H1 (cell line): ENCODE data around the gene CTH. TPM values are rescaled to one million over a fixed set of nuclear protein-coding genes. Genes with fewer than 3 reads are reported as not detected.

Source experiments
- CTCF ChIA-PET: fragments of 300-600 bp; sonication (Branson Sonifier 250); formaldehyde crosslinking; loops from one replicate; lab custom pipeline; 2021; ENCODE audit not compliant: partially characterized antibody; lab: Charles Lee
- POLR2A ChIA-PET: fragments of 300-600 bp; sonication (Branson Sonifier 250); formaldehyde crosslinking; loops from one replicate; lab custom pipeline; 2021; ENCODE audit warnings: inconsistent platforms; ENCODE audit not compliant: partially characterized antibody; lab: Charles Lee
- DNase-seq, 2 experiments: peaks; one replicate each; pipeline versions ENCODE4 v3.0.0 to v3.0.0-alpha.2; 2010 to 2022; ENCODE audit warnings: low spot score in 2 of 2, low read depth in 1 of 2, mixed read lengths in 1 of 2
- FAIRE-seq: peaks from 2 replicates; lab custom pipeline; 2011; peaks lifted over from hg19 to GRCh38; lab: Jason Lieb, UNC
- H2AFZ ChIP-seq: 2 replicates; pipeline ENCODE4 v1.8.1; 2012; ENCODE audit warnings: low read length, inconsistent platforms
- H2AK5ac ChIP-seq: 2 replicates; pipeline ENCODE4 v1.6.1; 2013; ENCODE audit warnings: low read depth, low read length
- H2BK120ac ChIP-seq: replicated peaks from 2 replicates; pipeline ENCODE3; 2013; ENCODE audit warnings: low read depth, low read length, inconsistent platforms
- H2BK12ac ChIP-seq: 2 replicates; pipeline ENCODE4 v1.6.1; 2013; ENCODE audit warnings: low read depth, low read length
- H2BK15ac ChIP-seq: 2 replicates; pipeline ENCODE4 v1.6.1; 2013; ENCODE audit warnings: low read length
- H2BK20ac ChIP-seq: 2 replicates; pipeline ENCODE4 v1.6.1; 2013; ENCODE audit warnings: low read length
- H2BK5ac ChIP-seq: 2 replicates; pipeline ENCODE4 v1.6.1; 2013; ENCODE audit warnings: low read depth, low read length
- H3K14ac ChIP-seq: 2 replicates; pipeline ENCODE4 v1.6.1; 2013; ENCODE audit warnings: inconsistent platforms; ENCODE audit not compliant: insufficient read length
- H3K18ac ChIP-seq: 2 replicates; pipeline ENCODE4 v1.6.1; 2013; ENCODE audit warnings: low read length; ENCODE audit errors: extremely low read depth
- H3K23ac ChIP-seq: 2 replicates; pipeline ENCODE4 v1.6.1; 2013; ENCODE audit warnings: inconsistent platforms; ENCODE audit not compliant: insufficient read length
- H3K23me2 ChIP-seq: 2 replicates; pipeline ENCODE4 v1.6.1; 2013; ENCODE audit warnings: low read depth, low read length
- H3K27ac ChIP-seq: 2 replicates; pipeline ENCODE4 v1.6.1; 2011; ENCODE audit warnings: low read depth, low read length, inconsistent platforms
- H3K27me3 ChIP-seq, 4 experiments: replicated peaks in 1 of 4; 1 replicate in 1 of 4; 2 replicates in 3 of 4; pipeline versions ENCODE4 v1.6.1 to v1.8.1; 2011 to 2013; ENCODE audit warnings: low read length in 3 of 4, mild to moderate bottlenecking in 3 of 4, inconsistent platforms in 2 of 4, mixed read lengths in 2 of 4, moderate library complexity in 1 of 4; ENCODE audit not compliant: control insufficient read depth in 3 of 4, insufficient read depth in 3 of 4; ENCODE audit errors: extremely low read depth in 1 of 4
- H3K36me3 ChIP-seq, 4 experiments: 2 replicates each; pipeline versions ENCODE4 v1.6.1 to v1.8.1; 2011 to 2013; ENCODE audit warnings: mild to moderate bottlenecking in 4 of 4, low read length in 3 of 4, moderate library complexity in 2 of 4, control low read depth in 1 of 4, inconsistent platforms in 1 of 4; ENCODE audit not compliant: insufficient read depth in 4 of 4, control insufficient read depth in 2 of 4
- H3K4ac ChIP-seq: replicated peaks from 2 replicates; pipeline ENCODE3; 2013; ENCODE audit warnings: low read length, low read depth, mixed read lengths, inconsistent platforms; ENCODE audit not compliant: insufficient read length
- H3K4me1 ChIP-seq, 4 experiments: replicated peaks in 1 of 4; 1 replicate in 1 of 4; 2 replicates in 3 of 4; pipeline versions ENCODE4 v1.6.1 to v1.8.1; 2011 to 2013; ENCODE audit warnings: low read length in 3 of 4, inconsistent platforms in 2 of 4, mixed read lengths in 1 of 4; ENCODE audit not compliant: insufficient read depth in 4 of 4, control insufficient read depth in 3 of 4
- H3K4me2 ChIP-seq, 2 experiments: 2 replicates each; pipeline versions ENCODE4 v1.6.1 to v1.8.1; 2011 to 2013; ENCODE audit warnings: low read depth in 2 of 2, low read length in 2 of 2, control low read depth in 1 of 2, inconsistent platforms in 1 of 2, mild to moderate bottlenecking in 1 of 2; ENCODE audit not compliant: insufficient read depth in 1 of 2
- H3K4me3 ChIP-seq, 4 experiments: fragments of 200-600, 300-600 bp in 1 of 4; sonication (generic), shearing (Covaris generic), sonication (Bioruptor Twin) in 1 of 4; 2 replicates each; pipeline versions ENCODE4 v1.5.1 to v1.8.1; 2011 to 2016; ENCODE audit warnings: low read length in 4 of 4, low read depth in 3 of 4, control low read depth in 2 of 4, inconsistent platforms in 2 of 4, mild to moderate bottlenecking in 2 of 4, mixed read lengths in 1 of 4, moderate library complexity in 1 of 4; ENCODE audit not compliant: insufficient read depth in 2 of 4; ENCODE audit errors: extremely low read depth in 1 of 4
- H3K56ac ChIP-seq: replicated peaks from 2 replicates; pipeline ENCODE3; 2013; ENCODE audit warnings: low read depth, mild to moderate bottlenecking, mixed read lengths, low read length, inconsistent platforms; ENCODE audit not compliant: insufficient read length
- H3K79me1 ChIP-seq: 2 replicates; pipeline ENCODE4 v1.6.1; 2013; ENCODE audit warnings: low read depth, low read length, control low read depth
- H3K79me2 ChIP-seq, 2 experiments: 2 replicates each; pipeline versions ENCODE4 v1.6.1 to v1.8.1; 2012 to 2013; ENCODE audit warnings: low read length in 2 of 2, mild to moderate bottlenecking in 2 of 2, inconsistent platforms in 1 of 2; ENCODE audit not compliant: insufficient read depth in 2 of 2, control insufficient read depth in 1 of 2
- H3K9ac ChIP-seq, 4 experiments: replicated peaks in 1 of 4; 1 replicate in 1 of 4; 2 replicates in 3 of 4; pipeline versions ENCODE4 v1.6.1 to v1.8.1; 2011 to 2013; ENCODE audit warnings: low read depth in 3 of 4, low read length in 3 of 4, control low read depth in 2 of 4, mild to moderate bottlenecking in 2 of 4, moderate library complexity in 2 of 4, inconsistent platforms in 1 of 4; ENCODE audit errors: extremely low read depth in 1 of 4
- H3K9me3 ChIP-seq, 2 experiments: 2 replicates each; pipeline versions ENCODE4 v1.6.1 to v1.8.1; 2012 to 2013; ENCODE audit warnings: mild to moderate bottlenecking in 2 of 2, moderate library complexity in 2 of 2, control low read depth in 1 of 2, inconsistent platforms in 1 of 2, low read depth in 1 of 2, low read length in 1 of 2, mixed read lengths in 1 of 2; ENCODE audit not compliant: insufficient read depth in 2 of 2
- H4K20me1 ChIP-seq, 2 experiments: replicated peaks in 1 of 2; 2 replicates each; pipeline versions ENCODE3 to v1.8.1; 2011 to 2013; ENCODE audit warnings: inconsistent platforms in 2 of 2, low read length in 2 of 2, mild to moderate bottlenecking in 1 of 2; ENCODE audit not compliant: insufficient read depth in 2 of 2, control insufficient read depth in 1 of 2
- H4K5ac ChIP-seq: 2 replicates; pipeline ENCODE4 v1.6.1; 2013; ENCODE audit warnings: low read length, low read depth, mixed read lengths, inconsistent platforms; ENCODE audit not compliant: insufficient read length
- H4K8ac ChIP-seq: 2 replicates; pipeline ENCODE4 v1.8.0; 2013; ENCODE audit warnings: mild to moderate bottlenecking, moderate library complexity, low read length, inconsistent platforms; ENCODE audit not compliant: insufficient read depth; ENCODE audit errors: extremely low read depth
- H4K91ac ChIP-seq: replicated peaks from 2 replicates; pipeline ENCODE3; 2013; ENCODE audit warnings: low read length, mixed read lengths, inconsistent platforms; ENCODE audit not compliant: insufficient read length
- BACH1 ChIP-seq: IDR thresholded peaks from 2 replicates; pipeline ENCODE4 v1.6.1; 2012; ENCODE audit warnings: low read length, improper control_type of control experiment
- CHD1 ChIP-seq: IDR thresholded peaks from 2 replicates; pipeline ENCODE4 v1.6.1; 2012; ENCODE audit warnings: low read depth, low read length, improper control_type of control experiment
- EZH2 ChIP-seq: fragments of 200-600 bp; sonication (generic); IDR thresholded peaks from 2 replicates; pipeline ENCODE4 v1.7.1; 2012; ENCODE audit warnings: low read depth, mild to moderate bottlenecking, moderate library complexity, low read length, inconsistent platforms; ENCODE audit not compliant: severe bottlenecking
- MAFK ChIP-seq: IDR thresholded peaks from 2 replicates; pipeline ENCODE4 v1.6.1; 2012; ENCODE audit warnings: low read depth, mild to moderate bottlenecking, improper control_type of control experiment, low read length
- MAX ChIP-seq: IDR thresholded peaks from 2 replicates; pipeline ENCODE4 v1.6.1; 2012; ENCODE audit warnings: inconsistent platforms
- POLR2AphosphoS5 ChIP-seq: IDR thresholded peaks from 2 replicates; pipeline ENCODE4 v1.6.1; 2011; ENCODE audit warnings: low read depth, low read length
- RAD21 ChIP-seq, 2 experiments: IDR thresholded peaks in 1 of 2; conservative IDR thresholded peaks in 1 of 2; 2 replicates each; pipeline ENCODE4 v1.6.1; 2011; ENCODE audit warnings: low read depth in 2 of 2, low read length in 2 of 2, improper control_type of control experiment in 1 of 2, inconsistent platforms in 1 of 2, mild to moderate bottlenecking in 1 of 2, moderate library complexity in 1 of 2
- SIX5 ChIP-seq: IDR thresholded peaks from 2 replicates; pipeline ENCODE4 v1.6.1; 2011; ENCODE audit warnings: mild to moderate bottlenecking, low read depth, low read length
- SP1 ChIP-seq: IDR thresholded peaks from 2 replicates; pipeline ENCODE4 v1.6.1; 2011; ENCODE audit warnings: low read depth, low read length
- TBP ChIP-seq: IDR thresholded peaks from 2 replicates; pipeline ENCODE4 v1.6.1; 2011; ENCODE audit warnings: low read depth, low read length, improper control_type of control experiment
- WGBS, 2 experiments: shearing (Covaris generic) in 1 of 2; methylation state at CpG; one replicate each; pipeline versions ENCODE4 v1.1.6 to v1.1.7; 2013 to 2015; ENCODE audit warnings: low lambda C conversion rate in 2 of 2, mixed read lengths in 2 of 2, inconsistent platforms in 1 of 2, low coverage in 1 of 2, missing lambda C conversion rate in 1 of 2; ENCODE audit not compliant: insufficient replicate concordance in 2 of 2, insufficient coverage in 1 of 2, insufficient read length in 1 of 2; ENCODE audit errors: extremely low coverage in 1 of 2, missing lambda C conversion rate in 1 of 2; 5-methylcytosine and 5-hydroxymethylcytosine counted together
- polyA plus RNA-seq, 7 experiments: library from polyadenylated mRNA; depleted of rRNA in 3 of 7; stranded (reverse) in 5 of 7; unstranded in 2 of 7; fragments of >200 nt in 5 of 7; fragments of 200-250 nt in 2 of 7; gene quantifications; 1 replicate in 5 of 7; 2 replicates in 1 of 7; 4 replicates in 1 of 7; pipeline versions ENCODE4 v1.2.1 to v1.2.3, GENCODE V29; 2011 to 2013; ENCODE audit warnings: missing spikeins in 2 of 7, mixed read lengths in 2 of 7
- total RNA-seq: library from RNA; stranded (reverse); fragmentation: NEBNext Ultra II Directional; extraction: Animal tissue kit (Norgen Biotek cat#: 25700); gene quantifications from 2 replicates; pipeline ENCODE4 v1.2.1, GENCODE V29; 2021

The CTH gene
- total and polyA plus RNA-seq, 2 of the 8 experiments (the other 6 are each of a cell fraction or from before 2014, with no cell fraction given): 31.7 to 33.2 TPM

DNA sequence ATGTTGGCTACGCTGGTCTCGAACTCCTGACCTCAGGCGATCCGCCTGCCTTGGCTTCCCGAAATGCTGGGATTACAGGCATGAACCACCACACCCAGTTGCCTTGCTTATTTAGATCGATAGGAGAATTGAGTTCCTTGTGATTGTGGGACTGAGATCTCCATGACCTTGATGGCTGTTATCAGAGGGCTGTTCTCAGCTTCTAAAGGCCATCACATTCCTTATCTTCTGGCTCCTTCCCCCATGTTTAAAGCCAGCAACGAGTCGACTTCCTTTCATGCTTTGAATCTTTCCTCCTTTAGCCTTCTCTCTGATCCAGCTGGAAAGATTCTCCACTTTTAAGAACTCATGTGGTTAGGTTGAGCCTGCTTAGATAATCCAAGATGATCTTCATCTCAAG is 38.0 kb downstream of the CTH start:
- H3K56ac ChIP-seq: no peak overlapping the region
- no peak overlapping the region for H4K8ac ChIP-seq
- no peak overlapping the region for H2BK20ac ChIP-seq
- H3K36me3 ChIP-seq: no peaks in the 10 kb centered on the region
- no peak overlapping the region for H3K14ac ChIP-seq
- ChIA-PET POLR2A (interaction anchor here (1.0 kb wide), 1 partner anchor 38 kb away, joined by 3 read pairs; the partner anchor contains the start of gene CTH), CTCF (no interaction called here)
- H3K79me2 ChIP-seq: no peaks in the 10 kb centered on the region
- H4K91ac ChIP-seq: no peak overlapping the region
- no peak for TF ChIP-seq POLR2AphosphoS5
- no peak for TF ChIP-seq SIX5
- no peak for TF ChIP-seq MAX
- no peak for TF ChIP-seq SP1
- TF ChIP-seq MAFK: no peak
- TF ChIP-seq BACH1: no peak
- no peak for TF ChIP-seq EZH2
- no peak for TF ChIP-seq TBP
- TF ChIP-seq RAD21 (IDR thresholded peaks at IDR 0.05 in 1 of 2, conservative IDR thresholded peaks at IDR 0.05 in 1 of 2; ENCODE audit: low read depth in 2 of 2, low read length in 2 of 2): no peak
- no peak for TF ChIP-seq CHD1
- no peak overlapping the region for H3K18ac ChIP-seq
- FAIRE-seq (no peak), DNase-seq (no peak)
- H2BK120ac ChIP-seq: no peak overlapping the region
- H3K27me3 ChIP-seq: no peaks in the 10 kb centered on the region
- no peak overlapping the region for H2AFZ ChIP-seq
- no peaks in the 10 kb centered on the region for H3K79me1 ChIP-seq
- no peak overlapping the region for H2BK12ac ChIP-seq
- no peak overlapping the region for H3K4me2 ChIP-seq
- H3K23me2 ChIP-seq: no peaks in the 10 kb centered on the region
- H2BK5ac ChIP-seq: no peak overlapping the region
- H3K27ac ChIP-seq: no peak overlapping the region
- no peak overlapping the region for H2BK15ac ChIP-seq
- H3K4me1 ChIP-seq: no peaks in the 10 kb centered on the region; a peak in 2 of 7 replicates
- WGBS, 2 experiments: 92% methylated on average over 8 of the region's 8 CpGs; no CpG with 5 or more reads in 1 of the 2 experiments
- H3K4ac ChIP-seq: no peak overlapping the region
- no peaks in the 10 kb centered on the region for H3K9me3 ChIP-seq
- no peak overlapping the region for H2AK5ac ChIP-seq
- H4K5ac ChIP-seq: no peak overlapping the region
- no peak overlapping the region for H3K9ac ChIP-seq
- no peak overlapping the region for H3K4me3 ChIP-seq
- H4K20me1 ChIP-seq: no peaks in the 10 kb centered on the region
- H3K23ac ChIP-seq: no peak overlapping the region
